Astrocyte (in vitro differentiated cells and primary cell): ENCODE results near the gene ARHGAP26.

Experiments used
- EZH2 ChIP-seq: IDR thresholded peaks from 2 replicates; pipeline ENCODE4 v1.6.1; 2012; ENCODE audit warnings: mild to moderate bottlenecking, low read length, inconsistent platforms; ENCODE audit not compliant: insufficient read depth
- TF ChIP-seq, protein P1 (sequence below): IDR thresholded peaks from 2 replicates; pipeline ENCODE4 v1.5.1; 2011; ENCODE audit warnings: low read depth, mild to moderate bottlenecking, inconsistent platforms, low read length, moderate library complexity; ENCODE audit not compliant: insufficient read depth

DNA sequence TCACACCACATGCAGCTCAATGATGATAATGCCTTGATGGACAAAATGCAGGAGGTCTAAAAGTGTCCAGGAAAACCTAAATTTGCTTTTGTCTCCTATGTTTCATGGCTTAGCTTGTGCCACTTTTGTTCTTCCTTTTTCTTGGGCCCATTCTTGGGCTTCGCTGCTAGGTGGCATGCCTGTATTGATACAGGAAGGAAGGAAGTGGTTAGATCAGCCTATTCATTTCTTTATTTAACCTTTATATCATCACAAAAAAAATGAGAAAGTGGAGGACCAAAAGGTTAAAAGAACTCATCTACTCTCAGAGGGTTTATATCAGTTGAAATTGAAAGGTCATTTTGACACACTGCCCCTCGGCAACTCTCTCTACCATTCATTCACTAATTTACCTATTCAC, 260.2 kb downstream of the ARHGAP26 start:
- TF ChIP-seq, protein P1, sequence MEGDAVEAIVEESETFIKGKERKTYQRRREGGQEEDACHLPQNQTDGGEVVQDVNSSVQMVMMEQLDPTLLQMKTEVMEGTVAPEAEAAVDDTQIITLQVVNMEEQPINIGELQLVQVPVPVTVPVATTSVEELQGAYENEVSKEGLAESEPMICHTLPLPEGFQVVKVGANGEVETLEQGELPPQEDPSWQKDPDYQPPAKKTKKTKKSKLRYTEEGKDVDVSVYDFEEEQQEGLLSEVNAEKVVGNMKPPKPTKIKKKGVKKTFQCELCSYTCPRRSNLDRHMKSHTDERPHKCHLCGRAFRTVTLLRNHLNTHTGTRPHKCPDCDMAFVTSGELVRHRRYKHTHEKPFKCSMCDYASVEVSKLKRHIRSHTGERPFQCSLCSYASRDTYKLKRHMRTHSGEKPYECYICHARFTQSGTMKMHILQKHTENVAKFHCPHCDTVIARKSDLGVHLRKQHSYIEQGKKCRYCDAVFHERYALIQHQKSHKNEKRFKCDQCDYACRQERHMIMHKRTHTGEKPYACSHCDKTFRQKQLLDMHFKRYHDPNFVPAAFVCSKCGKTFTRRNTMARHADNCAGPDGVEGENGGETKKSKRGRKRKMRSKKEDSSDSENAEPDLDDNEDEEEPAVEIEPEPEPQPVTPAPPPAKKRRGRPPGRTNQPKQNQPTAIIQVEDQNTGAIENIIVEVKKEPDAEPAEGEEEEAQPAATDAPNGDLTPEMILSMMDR, result no peak
- TF ChIP-seq EZH2, result no peak
